H7 (cell line): ENCODE data around the gene RSBN1L. TPM values are rescaled to one million over a fixed set of nuclear protein-coding genes. Genes with fewer than 3 reads are reported as not detected.

ENCODE experiments used
- DNase-seq: peaks from one replicate; pipeline ENCODE4 v3.0.0; 2012
- H3K27me3 ChIP-seq: 2 replicates; pipeline ENCODE4 v1.6.0; 2011; ENCODE audit warnings: mild to moderate bottlenecking, low read length; ENCODE audit not compliant: control insufficient read depth, insufficient read depth
- H3K36me3 ChIP-seq: replicated peaks from 2 replicates; pipeline ENCODE4 v1.5.1; 2011; ENCODE audit warnings: low read length; ENCODE audit not compliant: control insufficient read depth, insufficient read depth
- H3K4me3 ChIP-seq: 2 replicates; pipeline ENCODE4 v1.5.1; 2011; ENCODE audit warnings: low read depth, mild to moderate bottlenecking, control low read depth, low read length, moderate library complexity; ENCODE audit not compliant: insufficient read depth
- total RNA-seq: library from RNA; depleted of rRNA; stranded (reverse); fragments of >200 nt; shearing (Covaris generic); gene quantifications from 2 replicates; pipeline ENCODE4 v1.2.3, GENCODE V29; 2014

RSBN1L gene
- total RNA-seq, 1 experiment from 2014 or later, result 12.6 TPM

DNA sequence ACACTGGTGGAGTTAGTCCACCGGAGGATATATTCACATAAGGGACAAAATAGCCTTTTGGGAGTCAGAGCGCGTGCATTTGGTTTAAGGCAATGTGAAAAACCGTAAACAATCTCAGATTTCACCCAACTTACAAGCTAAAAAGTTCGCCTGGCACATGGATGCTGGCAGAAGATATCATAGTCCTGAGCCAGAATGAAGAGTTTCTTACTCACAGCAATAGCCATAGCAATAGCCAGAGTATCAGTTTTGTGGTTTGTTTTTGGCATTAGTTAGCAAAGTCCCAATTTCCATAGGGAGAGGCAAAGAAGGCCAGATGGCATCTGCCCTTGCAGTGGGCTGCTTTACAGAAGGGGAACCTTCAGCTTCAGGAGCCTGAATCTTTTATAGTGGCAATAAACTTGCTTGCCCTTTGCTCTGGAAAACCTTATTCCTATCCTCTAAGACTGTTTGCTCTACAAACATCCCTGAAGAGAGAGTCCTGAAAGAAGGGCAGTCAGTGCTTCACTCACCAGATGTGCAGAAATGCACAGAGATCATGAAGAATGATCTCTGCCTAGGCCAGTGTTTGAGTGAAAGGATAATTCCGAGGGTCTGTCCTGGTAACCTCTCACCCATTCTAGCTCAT is 28.7 kb upstream of the RSBN1L start:
- Histone ChIP-seq H3K27me3 (no peaks in the 10 kb centered on the region), H3K4me3 (no peak overlapping the region), H3K36me3 (no peaks in the 10 kb centered on the region; the same call in 1 of the 2 replicates)
- DNase-seq, result no peak

DNA sequence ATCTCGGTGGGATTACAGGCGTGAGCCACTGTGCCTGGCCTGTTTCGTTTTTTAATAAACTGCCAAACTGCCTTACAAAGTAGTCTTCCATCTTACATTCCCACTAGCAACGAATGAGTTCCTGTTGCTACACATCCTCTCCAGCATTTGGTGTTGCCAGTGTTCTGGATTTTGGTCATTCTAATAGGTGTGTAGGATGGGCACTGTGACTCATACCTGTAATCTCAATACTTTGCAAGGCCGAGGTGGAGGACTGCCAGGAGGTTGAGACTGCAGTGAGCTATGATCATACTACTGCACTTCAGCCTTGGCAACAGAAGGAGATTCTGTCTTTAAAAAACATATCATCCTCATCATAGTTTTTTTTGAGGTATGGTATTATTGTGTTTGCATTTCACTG is 21.4 kb upstream of the RSBN1L start:
- Histone ChIP-seq H3K4me3 (no peak overlapping the region), H3K27me3 (no peaks in the 10 kb centered on the region), H3K36me3 (no peaks in the 10 kb centered on the region)
- no peak for DNase-seq

DNA sequence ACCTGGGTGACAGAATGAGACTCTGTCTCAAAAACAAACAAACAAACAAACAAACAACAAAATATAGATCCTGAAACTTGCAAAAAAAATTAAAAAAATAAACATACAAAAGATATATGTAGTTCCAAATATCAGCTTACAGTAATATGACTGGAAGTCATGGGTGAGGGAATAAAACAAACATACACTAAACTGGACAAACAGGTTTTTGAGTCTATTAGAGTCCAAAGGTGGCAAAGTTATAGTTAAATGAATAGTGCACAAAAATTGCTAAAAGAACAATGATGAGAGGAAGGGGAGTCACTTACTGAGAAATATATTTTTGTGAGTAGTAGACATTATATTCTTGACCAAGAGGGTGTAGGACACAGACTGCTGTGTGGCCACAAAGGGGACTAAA is 16.7 kb upstream of the RSBN1L start:
- Histone ChIP-seq H3K36me3 (peaks cover 8% of the 10 kb centered on the region), H3K27me3 (no peaks in the 10 kb centered on the region), H3K4me3 (no peak overlapping the region)
- DNase-seq, result no peak

DNA sequence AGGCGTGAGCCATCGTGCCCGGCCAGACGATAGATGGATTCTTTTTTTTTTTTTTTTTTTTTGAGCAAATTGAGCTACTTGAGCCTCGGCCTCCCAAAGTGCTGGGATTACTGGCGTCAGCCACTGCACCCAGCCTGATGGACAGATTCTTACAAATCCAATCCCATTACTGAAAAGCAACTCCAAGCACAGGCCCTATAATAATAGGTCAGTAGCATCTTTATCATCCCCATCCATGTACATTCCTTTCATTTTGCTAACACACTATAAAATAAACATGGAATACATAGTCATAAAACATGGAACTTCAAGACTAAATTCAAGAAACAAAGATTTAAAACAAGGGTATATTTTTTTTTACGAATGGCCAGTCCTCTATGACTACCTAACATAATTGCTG is 16.0 kb upstream of the RSBN1L start:
- Histone ChIP-seq H3K27me3 (no peaks in the 10 kb centered on the region), H3K4me3 (no peak overlapping the region), H3K36me3 (peaks cover 8% of the 10 kb centered on the region)
- no peak for DNase-seq

DNA sequence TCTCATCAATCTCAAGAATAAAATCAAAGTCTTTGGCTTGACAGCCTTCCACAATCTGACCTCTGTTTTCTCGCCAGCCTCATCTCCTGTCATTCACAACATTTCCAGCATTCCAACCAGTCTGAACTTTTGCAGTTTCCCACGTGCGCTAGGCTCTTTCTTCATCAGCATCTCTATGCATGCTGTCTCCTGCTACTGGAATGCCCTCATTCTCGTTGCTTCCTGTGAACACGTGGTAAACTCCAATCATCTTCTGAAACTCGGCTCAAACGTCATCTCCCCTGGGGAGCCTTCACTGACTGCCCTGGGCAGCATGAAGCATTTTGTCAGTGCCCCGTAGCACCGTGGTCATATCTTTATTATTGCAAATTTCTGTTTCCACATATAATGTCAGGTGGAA is 12.2 kb upstream of the RSBN1L start:
- peaks cover 8% of the 10 kb centered on the region for H3K36me3 ChIP-seq
- H3K4me3 ChIP-seq, result no peak overlapping the region
- peak; percentile 56 for DNase-seq

DNA sequence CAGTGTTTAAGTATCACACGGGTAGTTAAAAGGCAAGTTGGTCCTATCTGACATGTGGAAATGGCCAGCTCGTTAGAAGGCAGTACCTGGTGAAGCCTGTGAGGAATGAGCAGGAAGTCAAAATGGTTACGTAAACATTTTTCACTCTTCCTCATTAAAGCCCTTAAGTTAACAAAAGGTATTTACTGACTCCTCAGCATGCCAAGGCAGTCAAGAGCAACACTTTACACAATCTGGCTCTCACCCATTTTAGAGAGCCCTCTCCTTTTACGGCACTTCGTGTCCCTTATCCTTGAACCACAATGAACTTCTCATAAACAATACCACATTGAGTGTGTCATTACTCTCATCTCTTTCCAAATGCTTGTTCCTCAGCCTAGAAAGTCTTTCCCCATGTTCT is 11.0 kb upstream of the RSBN1L start:
- H3K36me3 ChIP-seq, result peaks cover 8% of the 10 kb centered on the region
- H3K4me3 ChIP-seq, result no peak overlapping the region
- DNase-seq, result no peak
- no peaks in the 10 kb centered on the region for H3K27me3 ChIP-seq

More for the DNA sequence above, 12.2 kb upstream of the RSBN1L start:
- H3K27me3 ChIP-seq, result no peaks in the 10 kb centered on the region

DNA sequence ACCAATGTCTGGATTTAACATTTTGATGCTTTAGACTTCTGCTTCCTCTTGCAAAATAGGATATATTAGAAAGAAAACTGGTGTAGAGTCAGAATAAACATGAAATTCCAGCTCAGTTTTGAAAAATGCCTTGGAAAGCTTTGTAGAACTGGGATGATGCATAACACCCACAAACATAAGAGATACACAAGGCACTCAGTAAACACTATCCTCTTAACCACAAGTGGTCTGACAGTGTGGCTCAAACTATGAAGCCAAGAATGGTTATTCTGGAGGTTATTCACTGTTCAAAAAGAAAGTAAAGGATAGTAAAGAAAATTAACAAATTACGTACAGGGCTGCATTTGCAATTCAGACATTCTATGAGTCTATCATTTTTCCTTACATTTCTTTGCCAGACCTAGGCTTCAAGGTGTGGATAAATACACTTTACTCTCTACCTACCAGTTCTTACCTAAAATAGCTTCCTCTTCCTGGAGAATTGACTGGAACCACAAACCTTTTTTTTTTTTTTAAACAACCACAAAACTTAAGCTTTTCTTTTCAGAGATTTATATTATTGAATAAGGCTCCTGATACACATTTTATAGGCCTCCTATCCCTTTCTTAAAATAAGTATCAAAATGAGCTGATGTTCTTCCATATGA is 9.0 kb upstream of the RSBN1L start:
- Histone ChIP-seq H3K4me3 (no peak overlapping the region), H3K36me3 (peaks cover 8% of the 10 kb centered on the region)
- no peak for DNase-seq

DNA sequence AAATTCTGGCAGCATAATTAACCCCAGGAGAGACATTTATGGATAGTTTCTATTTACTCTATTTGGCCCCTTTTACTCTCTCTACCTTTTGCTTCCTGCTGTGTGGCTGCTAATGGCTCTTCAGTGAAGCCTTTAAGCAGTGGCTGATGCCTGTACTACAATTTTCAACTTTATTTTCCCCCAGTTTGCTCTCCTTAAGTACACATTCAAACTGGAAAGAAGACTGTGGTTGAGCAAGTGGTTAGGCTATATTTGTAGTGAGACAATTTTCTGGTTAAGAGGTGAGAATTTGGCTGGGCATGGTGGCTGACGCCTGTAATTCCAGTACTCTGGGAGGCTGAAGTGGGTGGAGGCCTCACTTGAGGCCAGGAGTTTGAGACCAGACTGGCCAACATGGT is 8.5 kb upstream of the RSBN1L start:
- no peak overlapping the region for H3K4me3 ChIP-seq
- no peak for DNase-seq
- H3K27me3 ChIP-seq, result no peaks in the 10 kb centered on the region
- H3K36me3 ChIP-seq, result peaks cover 8% of the 10 kb centered on the region

More for the DNA sequence above, 9.0 kb upstream of the RSBN1L start:
- H3K27me3 ChIP-seq, result no peaks in the 10 kb centered on the region

DNA sequence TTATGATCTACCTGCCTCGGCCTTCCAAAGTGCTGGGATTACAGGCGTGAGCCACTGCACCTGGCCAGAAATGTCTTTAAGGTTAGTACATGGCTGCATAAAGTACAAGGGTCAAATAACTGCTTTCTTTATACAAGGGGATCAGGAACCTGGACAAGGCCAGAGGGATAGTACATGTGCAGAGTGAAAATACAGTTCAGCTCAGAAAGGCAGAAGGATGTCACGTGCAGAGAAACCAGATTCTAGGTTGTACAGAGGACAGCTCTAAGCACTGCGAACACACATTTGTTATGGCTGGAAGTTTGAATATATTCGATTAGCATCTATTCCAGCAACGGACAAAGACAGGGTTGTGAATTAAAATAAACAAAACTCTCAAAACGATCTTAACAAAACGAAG is 6.0 kb upstream of the RSBN1L start:
- no peaks in the 10 kb centered on the region for H3K27me3 ChIP-seq
- H3K36me3 ChIP-seq, result 0 out of 2 replicates have a peak, but pooled peaks cover 2% of the 10 kb centered on the region
- no peak for DNase-seq
- no peak overlapping the region for H3K4me3 ChIP-seq

DNA sequence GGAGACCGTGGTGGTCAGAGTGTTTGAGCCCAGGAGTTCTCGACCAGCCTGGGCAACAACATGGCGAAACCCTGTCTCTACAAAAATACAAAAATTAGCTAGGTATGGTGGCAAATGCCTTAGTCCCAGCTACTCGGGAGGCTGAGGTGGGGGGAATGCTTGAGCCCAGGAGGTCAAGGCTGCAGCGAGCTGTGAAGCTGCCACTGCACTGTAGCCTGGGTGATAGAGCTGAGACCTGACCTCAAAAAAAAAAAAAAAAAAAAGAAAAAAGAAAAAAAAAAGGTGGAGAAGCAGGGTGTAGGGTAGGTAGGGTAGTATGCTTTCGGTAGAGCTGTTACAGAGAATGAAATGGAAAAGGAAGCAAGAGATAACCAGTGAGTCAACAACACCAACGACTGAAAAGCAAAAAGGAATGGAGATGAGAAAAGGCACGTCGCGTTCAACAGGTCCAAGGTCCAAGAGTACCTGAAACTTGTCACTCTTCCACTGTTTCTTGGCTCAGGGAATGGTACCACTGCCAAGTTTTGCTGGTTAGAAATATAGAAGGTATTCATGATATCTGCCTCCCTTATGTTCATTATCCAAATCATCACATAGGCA is 4.3 kb upstream of the RSBN1L start:
- 0 out of 2 replicates have a peak, but pooled peaks cover 2% of the 10 kb centered on the region for H3K36me3 ChIP-seq
- no peaks in the 10 kb centered on the region for H3K27me3 ChIP-seq
- no peak for DNase-seq
- H3K4me3 ChIP-seq, result no peak overlapping the region

DNA sequence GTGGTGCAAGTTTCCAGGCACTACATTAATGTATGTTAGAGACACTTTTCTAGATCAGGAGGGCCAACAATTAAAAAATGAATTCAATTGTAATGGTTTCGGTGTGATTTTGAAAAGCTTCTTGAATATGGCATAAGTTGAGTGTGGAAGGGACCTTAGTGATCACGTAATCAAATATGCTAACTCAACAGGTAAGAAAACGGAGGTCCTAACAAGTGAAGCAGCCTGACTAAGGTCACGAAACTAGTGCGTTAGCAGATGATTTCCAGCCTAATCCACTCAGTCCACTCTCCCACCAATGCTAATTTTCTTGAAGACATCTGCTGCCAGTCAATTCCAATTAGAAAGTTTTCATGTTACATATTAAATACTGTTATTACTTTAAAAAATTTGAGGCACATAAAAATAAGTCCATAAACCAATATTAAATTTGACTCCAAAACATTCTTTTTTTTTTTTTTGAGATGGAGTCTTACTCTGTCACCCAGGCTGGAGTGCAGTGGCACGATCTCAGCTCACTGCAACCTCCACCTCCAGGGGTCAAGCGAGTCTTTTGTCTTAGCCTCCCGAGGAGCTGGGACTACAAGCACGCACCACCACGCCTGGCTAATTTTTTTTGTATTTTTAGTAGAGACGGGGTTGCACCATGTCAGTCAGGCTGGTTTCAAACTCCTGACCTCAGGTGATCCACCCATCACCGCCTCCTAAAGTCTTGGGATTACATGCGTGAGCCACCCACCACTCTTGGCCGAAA is 2.3 kb upstream of the RSBN1L start:
- H3K36me3 ChIP-seq, result 0 out of 2 replicates have a peak, but pooled peaks cover 2% of the 10 kb centered on the region
- H3K4me3 ChIP-seq, result no peak overlapping the region
- H3K27me3 ChIP-seq, result no peaks in the 10 kb centered on the region
- no peak for DNase-seq

DNA sequence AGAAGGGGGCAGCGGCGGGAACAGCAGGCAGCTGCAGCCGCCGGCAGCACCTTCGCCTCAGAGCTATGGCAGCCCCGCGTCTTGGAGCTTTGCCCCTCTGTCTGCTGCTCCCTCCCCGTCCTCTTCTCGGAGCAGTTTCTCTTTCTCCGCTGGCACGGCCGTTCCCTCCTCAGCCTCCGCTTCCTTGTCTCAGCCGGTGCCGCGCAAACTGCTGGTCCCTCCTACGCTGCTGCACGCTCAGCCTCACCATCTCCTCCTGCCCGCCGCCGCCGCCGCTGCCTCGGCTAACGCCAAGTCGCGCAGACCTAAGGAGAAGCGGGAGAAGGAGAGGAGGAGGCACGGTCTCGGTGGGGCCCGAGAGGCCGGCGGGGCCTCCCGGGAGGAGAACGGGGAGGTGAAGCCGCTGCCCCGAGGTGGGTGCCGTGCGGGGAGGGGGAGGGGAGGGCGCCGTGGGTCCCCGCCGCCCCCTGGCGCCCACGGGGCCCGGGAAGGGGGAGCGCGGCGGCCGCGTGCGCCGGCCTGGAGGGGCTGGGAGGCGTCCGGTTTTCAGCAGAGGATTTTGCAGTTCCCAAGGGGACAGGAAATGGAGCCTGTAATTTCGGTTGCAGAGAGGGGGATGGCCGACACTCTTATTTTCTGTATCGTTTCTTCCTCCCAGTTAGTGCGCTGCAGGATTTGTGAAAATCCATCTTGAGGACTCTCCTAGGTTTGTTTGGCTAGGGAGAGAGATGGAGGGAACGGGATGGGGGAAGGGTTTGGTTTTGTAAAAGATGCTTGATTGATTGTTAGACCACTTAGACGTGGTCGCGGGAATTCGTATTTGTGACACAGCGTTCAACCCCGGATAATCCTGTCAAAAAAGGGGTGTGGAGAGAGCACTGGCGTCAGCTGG is 630 bp downstream of the RSBN1L start:
- Histone ChIP-seq H3K4me3 (peak overlapping the region; percentile 96), H3K36me3 (no peaks in the 10 kb centered on the region), H3K27me3 (no peaks in the 10 kb centered on the region)
- DNase-seq, result peak; percentile 77

DNA sequence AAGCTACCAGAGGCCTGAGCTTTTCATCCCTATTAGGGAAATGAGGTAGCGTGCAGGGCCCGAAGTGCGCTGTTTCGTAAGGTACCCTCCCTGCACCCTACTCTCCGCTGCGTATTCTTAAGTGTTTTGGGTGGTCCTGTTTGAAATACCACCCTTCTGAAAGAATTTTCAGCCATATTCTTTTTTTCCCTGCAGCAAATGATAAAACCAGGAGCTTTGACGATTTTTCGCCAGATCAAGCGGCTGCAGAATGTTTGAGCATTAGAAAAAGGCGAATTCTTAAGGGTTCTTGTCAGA is 1.2 kb downstream of the RSBN1L start:
- Histone ChIP-seq H3K36me3 (no peaks in the 10 kb centered on the region), H3K4me3 (peak overlapping the region; percentile 96)
- DNase-seq, result no peak

DNA sequence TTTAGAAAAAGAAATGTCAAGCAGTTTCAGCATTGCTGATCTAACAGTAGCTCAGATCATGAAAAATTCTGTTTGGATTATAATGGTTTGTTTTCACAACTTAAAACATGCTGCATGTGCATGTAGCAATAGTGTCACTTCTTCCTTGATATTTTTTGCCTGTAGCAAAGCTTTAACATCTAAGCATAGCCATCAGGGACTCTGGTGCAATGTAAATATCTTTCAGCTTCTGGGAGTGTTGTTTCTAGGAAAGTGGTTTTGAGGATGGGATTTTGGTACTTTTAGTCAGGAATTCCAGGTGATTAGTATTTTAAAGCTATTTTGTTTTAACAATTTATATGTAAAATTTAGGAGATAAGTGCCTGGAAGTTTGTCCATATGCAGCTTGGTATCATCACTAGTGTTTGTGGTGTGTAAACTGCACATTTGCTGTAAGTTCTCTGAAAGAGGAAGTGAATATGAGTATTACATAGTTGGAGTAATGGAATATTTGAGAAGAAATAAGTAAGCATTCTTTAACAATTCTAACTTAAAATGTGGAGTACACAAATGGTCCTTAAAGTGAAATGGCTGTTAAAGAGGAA is 1.9 kb downstream of the RSBN1L start:
- peak overlapping the region; percentile 96 for H3K4me3 ChIP-seq
- no peak for DNase-seq
- H3K27me3 ChIP-seq, result no peaks in the 10 kb centered on the region
- H3K36me3 ChIP-seq, result no peaks in the 10 kb centered on the region

More for the DNA sequence above, 1.2 kb downstream of the RSBN1L start:
- no peaks in the 10 kb centered on the region for H3K27me3 ChIP-seq
